Activated CD8-positive, alpha-beta memory T cell treated with anti-CD3 and anti-CD28 coated beads, Interleukin-2, amount 10 ng/mL, durations not matched to agents 7 days and 5 days (primary cell): ENCODE measurements around the gene ITSN1. TPM values are rescaled to one million over a fixed set of nuclear protein-coding genes. Genes with fewer than 3 reads are reported as not detected.

ENCODE experiments used
- ATAC-seq: fragments of 150-1000 bp; cut with Tn5 transposase; one replicate; pipeline ENCODE4 v1.10.0; 2021; ENCODE audit warnings: moderate library complexity
- CTCF ChIA-PET: fragments of 350-600 bp; sonication (Branson Sonifier 250); formaldehyde crosslinking; loops from one replicate; lab custom pipeline; 2021; ENCODE audit warnings: antibody characterized with exemption; lab: Charles Lee
- DNase-seq: peaks from one replicate; pipeline ENCODE4 v3.0.0-alpha.2; 2020
- H3K27ac Mint-ChIP-seq: one replicate; pipeline ENCODE4 v1.8.0; 2021; ENCODE audit warnings: mild to moderate bottlenecking, mixed read lengths
- H3K27me3 Mint-ChIP-seq: one replicate; pipeline ENCODE4 v1.8.0; 2021; ENCODE audit warnings: mixed read lengths
- H3K36me3 Mint-ChIP-seq: one replicate; pipeline ENCODE4 v1.8.0; 2021; ENCODE audit warnings: mild to moderate bottlenecking, mixed read lengths
- H3K4me1 Mint-ChIP-seq: one replicate; pipeline ENCODE4 v1.8.0; 2021; ENCODE audit warnings: mixed read lengths
- H3K4me3 Mint-ChIP-seq: one replicate; pipeline ENCODE4 v1.8.0; 2021; ENCODE audit warnings: mild to moderate bottlenecking, moderate library complexity, mixed read lengths
- H3K9me3 Mint-ChIP-seq: one replicate; pipeline ENCODE4 v1.8.0; 2022; ENCODE audit warnings: low read depth, mixed read lengths
- total RNA-seq, 2 experiments: library from RNA; stranded (reverse); gene quantifications; one replicate each; pipeline ENCODE4 v1.2.3, GENCODE V29; 2021

Gene ITSN1
- total RNA-seq, 2 experiments from 2014 or later, result 2.0 to 3.9 TPM

GRCh38 chr21:33642896-33643657 lies 776 bp downstream of the ITSN1 start:
- peaks cover 17% of the 10 kb centered on the region for H3K4me1 Mint-ChIP-seq
- peak overlapping the region; percentile 78 for H3K4me3 Mint-ChIP-seq
- CTCF ChIA-PET, result no interaction called here
- peaks cover 2% of the 10 kb centered on the region for H3K36me3 Mint-ChIP-seq
- no peak overlapping the region for H3K27ac Mint-ChIP-seq
- peaks cover 28% of the 10 kb centered on the region for H3K27me3 Mint-ChIP-seq
- H3K9me3 Mint-ChIP-seq, result no peaks in the 10 kb centered on the region
- ATAC-seq, result no peak
- DNase-seq, result peak; percentile 41

DNA sequence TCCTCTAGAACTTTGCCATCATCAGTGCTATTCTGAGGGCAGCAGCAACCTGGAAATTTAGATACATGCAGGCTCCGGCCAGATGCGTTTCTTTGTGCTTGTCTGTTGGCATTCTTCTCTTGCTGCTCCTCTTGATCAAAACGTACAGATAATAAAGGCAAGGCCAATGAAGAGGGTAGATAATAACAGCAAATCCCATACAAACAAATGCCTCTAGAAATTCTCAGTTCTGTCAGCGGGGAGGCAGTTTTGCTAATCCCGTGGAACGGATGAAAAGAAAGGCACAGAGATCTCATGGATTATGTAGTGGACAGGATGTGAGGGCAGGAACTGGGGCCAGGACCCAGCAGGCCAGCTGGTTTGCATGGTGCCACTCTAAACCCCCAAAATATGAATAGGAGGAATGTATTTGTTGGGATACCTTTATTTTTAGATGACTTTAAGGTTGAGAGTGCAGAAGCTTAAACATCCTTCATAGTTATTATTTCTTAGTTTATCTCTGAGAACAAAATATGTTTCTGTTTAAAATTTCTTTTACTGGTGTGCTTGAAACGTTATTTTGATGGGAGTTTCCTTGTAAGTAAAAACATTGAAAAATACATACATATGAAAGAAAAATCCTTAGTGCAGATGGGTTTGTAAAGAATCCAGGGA lies 1.5 kb downstream of the ITSN1 start:
- Mint-ChIP-seq H3K27me3 (peaks cover 30% of the 10 kb centered on the region), H3K9me3 (no peaks in the 10 kb centered on the region), H3K4me1 (peaks cover 17% of the 10 kb centered on the region), H3K27ac (no peak overlapping the region), H3K4me3 (peak overlapping the region; percentile 78), H3K36me3 (peaks cover under 1% of the 10 kb centered on the region)
- CTCF ChIA-PET, result no interaction called here
- ATAC-seq (no peak), DNase-seq (no peak)

DNA sequence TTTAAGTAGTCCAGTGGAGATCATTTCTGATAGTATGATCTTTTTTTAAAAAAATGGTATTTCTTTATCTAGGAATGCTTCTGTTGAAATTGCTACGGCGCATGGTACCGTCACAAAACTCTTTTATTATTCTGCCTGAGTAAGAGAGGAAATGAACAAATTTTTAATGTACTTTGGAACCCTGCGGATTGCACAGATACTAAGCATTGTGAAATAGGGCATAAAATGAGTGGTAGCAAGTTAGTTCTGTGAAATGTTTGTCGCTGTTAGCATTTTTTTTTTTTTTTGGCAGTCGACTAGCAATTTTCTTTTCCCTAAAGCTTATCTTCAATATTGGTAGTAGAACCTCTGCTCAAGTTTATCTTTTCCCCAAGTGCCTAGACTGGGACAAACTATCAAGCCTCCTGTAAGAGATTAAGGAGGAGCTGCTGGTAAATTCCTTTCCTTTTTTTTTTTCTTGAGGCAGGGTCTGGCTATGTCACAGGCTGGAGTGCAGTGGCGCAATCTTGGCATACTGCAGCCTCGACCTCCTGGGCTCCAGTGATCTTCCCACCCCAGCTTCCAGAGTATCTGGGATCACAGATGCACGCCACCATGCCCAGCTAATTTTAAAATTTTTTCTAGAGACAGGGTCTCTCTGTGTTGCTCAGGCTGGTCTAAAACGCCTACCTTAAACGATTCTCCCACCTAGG lies 2.2 kb downstream of the ITSN1 start:
- no peaks in the 10 kb centered on the region for H3K9me3 Mint-ChIP-seq
- DNase-seq (no peak), ATAC-seq (no peak)
- H3K36me3 Mint-ChIP-seq, result no peaks in the 10 kb centered on the region
- CTCF ChIA-PET, result interaction anchor here (0.6 kb wide), 1 partner anchor 1007 kb away, joined by 3 read pairs; no protein-coding TSS in a partner anchor
- H3K4me1 Mint-ChIP-seq, result peaks cover 17% of the 10 kb centered on the region
- H3K27ac Mint-ChIP-seq, result no peak overlapping the region
- H3K4me3 Mint-ChIP-seq, result no peak overlapping the region
- peaks cover 33% of the 10 kb centered on the region for H3K27me3 Mint-ChIP-seq

GRCh38 chr21:33645730-33646129 lies 3.4 kb downstream of the ITSN1 start:
- Mint-ChIP-seq H3K36me3 (no peaks in the 10 kb centered on the region), H3K4me3 (no peak overlapping the region), H3K27ac (no peak overlapping the region), H3K4me1 (peaks cover 10% of the 10 kb centered on the region), H3K9me3 (no peaks in the 10 kb centered on the region), H3K27me3 (peaks cover 33% of the 10 kb centered on the region)
- DNase-seq (no peak), ATAC-seq (no peak)
- CTCF ChIA-PET, result interaction anchor here (1.3 kb wide), 2 partner anchors 18 to 88 kb away, joined by 3 read pairs; no protein-coding TSS in a partner anchor

DNA sequence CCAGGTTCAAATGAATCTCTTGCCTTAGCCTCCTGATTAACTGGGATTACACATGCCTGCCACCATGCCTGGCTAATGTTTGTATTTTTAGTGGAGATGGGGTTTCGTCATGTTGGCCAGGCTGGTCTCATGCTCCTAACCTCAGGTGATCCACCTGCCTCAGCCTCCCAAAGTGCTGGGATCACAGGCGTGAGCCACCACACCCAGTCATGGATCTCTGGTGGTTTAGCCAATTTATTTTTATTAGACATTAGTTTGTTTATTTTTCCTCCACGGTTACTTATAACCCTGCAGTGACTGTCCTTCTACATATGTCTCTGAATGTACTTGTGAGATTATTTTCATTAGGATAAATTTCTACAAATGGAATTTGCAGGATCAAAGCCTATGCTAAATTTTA lies 5.3 kb downstream of the ITSN1 start:
- no peak overlapping the region for H3K27ac Mint-ChIP-seq
- H3K4me1 Mint-ChIP-seq, result peaks cover 4% of the 10 kb centered on the region
- DNase-seq (no peak), ATAC-seq (no peak)
- CTCF ChIA-PET, result no interaction called here
- no peaks in the 10 kb centered on the region for H3K36me3 Mint-ChIP-seq
- peaks cover 33% of the 10 kb centered on the region for H3K27me3 Mint-ChIP-seq
- H3K9me3 Mint-ChIP-seq, result no peaks in the 10 kb centered on the region
- H3K4me3 Mint-ChIP-seq, result no peak overlapping the region

DNA sequence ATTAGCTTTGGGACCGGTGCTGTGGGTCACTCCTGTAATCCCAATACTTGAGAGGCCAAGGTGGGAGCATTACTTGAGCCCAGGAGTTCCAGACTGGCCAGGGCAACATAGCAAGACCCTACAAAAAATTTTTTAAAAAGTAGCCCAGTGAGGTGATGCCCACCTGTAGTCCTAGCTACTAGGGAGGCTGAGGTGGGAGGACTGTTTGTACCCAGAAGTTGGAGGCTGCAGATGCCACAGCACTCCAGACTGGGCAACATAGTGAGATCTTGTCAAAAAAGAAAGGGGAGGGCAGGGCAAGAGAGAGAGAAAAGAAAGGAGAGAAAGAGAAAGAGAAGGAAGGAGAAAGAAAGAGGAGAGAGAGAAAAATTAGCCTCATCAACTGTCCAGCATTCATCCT lies 6.3 kb downstream of the ITSN1 start:
- Mint-ChIP-seq H3K27ac (no peak overlapping the region), H3K27me3 (peaks cover 28% of the 10 kb centered on the region), H3K36me3 (no peaks in the 10 kb centered on the region), H3K9me3 (no peaks in the 10 kb centered on the region), H3K4me1 (peaks cover 3% of the 10 kb centered on the region), H3K4me3 (no peak overlapping the region)
- no peak for ATAC-seq
- DNase-seq, result no peak
- CTCF ChIA-PET, result no interaction called here

DNA sequence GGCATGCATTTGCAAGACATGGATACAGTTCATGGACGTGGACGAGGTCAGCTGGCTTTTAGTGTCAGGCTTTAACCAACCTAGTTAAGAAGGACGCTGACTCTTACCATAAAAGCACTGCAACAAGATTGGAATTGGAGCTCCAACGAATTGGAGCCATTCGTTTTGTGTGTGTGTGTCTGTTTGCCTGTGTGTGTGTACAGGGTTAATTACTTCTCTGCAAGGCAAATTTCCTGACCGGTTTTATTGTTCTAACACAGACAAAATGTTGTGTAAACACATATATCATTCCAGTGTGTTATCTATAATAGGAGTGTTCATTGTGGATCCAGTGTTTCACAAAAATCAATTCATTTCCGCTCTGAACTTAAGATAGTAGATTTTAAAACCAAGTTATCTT lies 7.9 kb downstream of the ITSN1 start:
- DNase-seq, result no peak
- H3K36me3 Mint-ChIP-seq, result no peaks in the 10 kb centered on the region

DNA sequence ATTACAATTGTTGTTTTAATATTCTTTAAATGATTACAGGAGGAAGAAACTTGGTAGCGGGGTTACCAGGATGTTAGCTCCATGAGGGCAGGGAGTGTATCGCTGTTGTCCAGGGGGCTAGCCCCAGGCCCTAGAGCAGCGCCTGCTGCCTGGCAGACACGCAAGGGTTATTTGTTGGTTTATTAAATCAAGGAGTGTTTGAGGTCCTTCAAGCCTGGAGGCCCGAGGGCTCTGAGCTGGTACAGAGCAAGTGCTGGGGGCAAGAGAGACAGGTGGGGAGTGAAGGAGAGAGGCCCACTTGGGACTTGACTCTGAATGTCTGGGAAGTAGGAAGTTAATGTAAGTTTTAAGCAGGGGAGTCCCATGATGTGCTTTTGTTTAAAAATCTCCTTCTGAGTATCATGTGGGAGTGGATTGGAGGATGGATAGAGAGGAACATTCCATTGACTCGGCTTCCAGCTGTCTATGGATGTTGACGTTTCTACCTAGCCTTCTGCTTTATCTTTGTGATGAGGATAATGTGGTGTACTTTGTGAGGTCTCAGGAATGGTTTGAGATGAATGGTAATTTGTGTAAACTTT lies 8.7 kb downstream of the ITSN1 start:
- H3K27me3 Mint-ChIP-seq, result peaks cover 11% of the 10 kb centered on the region
- H3K9me3 Mint-ChIP-seq, result no peaks in the 10 kb centered on the region
- H3K36me3 Mint-ChIP-seq, result no peaks in the 10 kb centered on the region
- CTCF ChIA-PET, result no interaction called here
- no peak for DNase-seq
- no peak for ATAC-seq
- no peaks in the 10 kb centered on the region for H3K4me1 Mint-ChIP-seq
- no peak overlapping the region for H3K4me3 Mint-ChIP-seq
- H3K27ac Mint-ChIP-seq, result no peak overlapping the region

More for the DNA sequence above, 7.9 kb downstream of the ITSN1 start:
- Mint-ChIP-seq H3K27me3 (peaks cover 12% of the 10 kb centered on the region), H3K9me3 (no peaks in the 10 kb centered on the region), H3K4me1 (no peaks in the 10 kb centered on the region), H3K4me3 (no peak overlapping the region), H3K27ac (no peak overlapping the region)
- ATAC-seq, result no peak
- CTCF ChIA-PET, result no interaction called here

GRCh38 chr21:33651965-33652680 lies 9.8 kb downstream of the ITSN1 start:
- no peaks in the 10 kb centered on the region for H3K9me3 Mint-ChIP-seq
- no peak overlapping the region for H3K27ac Mint-ChIP-seq
- no peaks in the 10 kb centered on the region for H3K36me3 Mint-ChIP-seq
- DNase-seq, result no peak
- no peaks in the 10 kb centered on the region for H3K4me1 Mint-ChIP-seq
- ATAC-seq, result no peak
- CTCF ChIA-PET, result no interaction called here
- H3K27me3 Mint-ChIP-seq, result peaks cover 7% of the 10 kb centered on the region
- no peak overlapping the region for H3K4me3 Mint-ChIP-seq

- no peak for DNase-seq
- no peak for ATAC-seq
- Mint-ChIP-seq H3K4me3 (no peak overlapping the region), H3K27me3 (peaks cover 3% of the 10 kb centered on the region), H3K27ac (no peak overlapping the region), H3K9me3 (no peaks in the 10 kb centered on the region), H3K36me3 (no peaks in the 10 kb centered on the region), H3K4me1 (no peaks in the 10 kb centered on the region)
- CTCF ChIA-PET, result no interaction called here
These were observed 12.1 kb downstream of the ITSN1 start for GRCh38 chr21:33654412-33654811.

- no peak overlapping the region for H3K27ac Mint-ChIP-seq
- CTCF ChIA-PET, result no interaction called here
- no peaks in the 10 kb centered on the region for H3K4me1 Mint-ChIP-seq
- H3K9me3 Mint-ChIP-seq, result no peaks in the 10 kb centered on the region
- H3K27me3 Mint-ChIP-seq, result peaks cover 3% of the 10 kb centered on the region
- DNase-seq (no peak), ATAC-seq (no peak)
- no peaks in the 10 kb centered on the region for H3K36me3 Mint-ChIP-seq
- H3K4me3 Mint-ChIP-seq, result no peak overlapping the region
These were observed 13.4 kb downstream of the ITSN1 start for GRCh38 chr21:33655588-33656221.

DNA sequence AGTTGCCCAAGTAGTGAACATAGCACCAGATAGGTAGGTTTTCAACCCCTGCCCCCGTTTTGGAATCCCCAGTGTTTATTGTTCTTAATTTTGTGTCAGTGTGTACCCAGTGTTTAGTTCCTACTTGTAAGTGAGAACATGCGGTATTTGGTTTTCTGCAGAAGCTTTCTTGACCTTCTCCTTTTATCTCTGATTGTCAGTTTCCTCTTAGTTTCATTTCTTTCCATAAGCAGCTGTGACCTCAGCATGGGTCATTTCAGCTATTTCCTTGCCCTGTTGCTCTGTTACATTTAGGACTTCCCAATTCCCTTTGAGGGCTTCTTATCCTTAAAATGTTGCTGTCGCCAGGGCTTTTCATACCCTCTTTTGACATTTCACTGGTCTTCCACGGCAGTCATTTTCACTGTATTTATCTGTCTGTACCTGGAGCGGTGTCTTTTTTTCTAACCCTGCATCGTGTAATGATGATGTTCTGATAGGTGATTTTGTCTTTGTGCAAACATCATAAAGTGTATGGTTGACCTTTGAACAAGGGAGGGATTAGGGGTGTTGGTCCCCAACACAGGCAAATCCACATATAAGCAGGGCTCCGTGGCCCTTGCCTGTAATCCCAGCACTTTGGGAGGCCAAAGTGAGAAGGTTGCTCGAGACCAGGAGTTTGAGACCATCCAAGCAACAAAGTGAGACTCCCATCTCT lies 15.0 kb downstream of the ITSN1 start:
- ATAC-seq, result no peak
- CTCF ChIA-PET, result no interaction called here
- H3K4me3 Mint-ChIP-seq, result no peak overlapping the region

More for the DNA sequence above, 15.0 kb downstream of the ITSN1 start:
- no peak overlapping the region for H3K27ac Mint-ChIP-seq
- H3K4me1 Mint-ChIP-seq, result no peaks in the 10 kb centered on the region
- no peak for DNase-seq
- H3K36me3 Mint-ChIP-seq, result no peaks in the 10 kb centered on the region
- H3K27me3 Mint-ChIP-seq, result peaks cover 3% of the 10 kb centered on the region
- no peaks in the 10 kb centered on the region for H3K9me3 Mint-ChIP-seq
